ENCODE data around the gene BMX.

The BMX gene

DNA sequence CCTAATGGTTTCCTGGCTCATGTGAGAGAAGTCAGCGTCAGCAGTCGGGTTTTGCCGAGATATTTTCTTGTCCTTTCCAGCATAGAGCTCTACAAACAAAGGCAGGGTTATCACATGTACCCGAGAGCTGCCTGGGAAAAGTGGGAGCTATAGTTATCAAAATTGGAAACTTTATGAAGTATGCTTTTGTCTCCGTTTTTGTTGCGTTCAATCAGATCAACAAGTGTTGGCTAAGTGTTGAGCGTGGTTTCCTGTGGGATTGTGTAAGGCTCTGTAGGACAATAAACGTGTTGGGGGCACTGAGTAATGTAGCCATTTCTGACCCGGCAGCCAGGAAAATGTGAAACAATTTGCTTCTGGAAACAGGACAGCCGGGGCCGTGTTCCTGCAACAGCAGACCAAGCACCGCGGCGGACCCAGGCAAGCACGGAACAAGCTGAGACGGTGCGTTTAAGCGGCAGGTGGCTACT is at the start of gene BMX:
Gene BMX (plus strand): TSS at position 311 of the 470 bp plus-strand sequence. CDS start 7,547 bp downstream, outside the sequence.
- DNase-seq (ENCODE audit: low read depth in 2 of 2), result no peak

DNA sequence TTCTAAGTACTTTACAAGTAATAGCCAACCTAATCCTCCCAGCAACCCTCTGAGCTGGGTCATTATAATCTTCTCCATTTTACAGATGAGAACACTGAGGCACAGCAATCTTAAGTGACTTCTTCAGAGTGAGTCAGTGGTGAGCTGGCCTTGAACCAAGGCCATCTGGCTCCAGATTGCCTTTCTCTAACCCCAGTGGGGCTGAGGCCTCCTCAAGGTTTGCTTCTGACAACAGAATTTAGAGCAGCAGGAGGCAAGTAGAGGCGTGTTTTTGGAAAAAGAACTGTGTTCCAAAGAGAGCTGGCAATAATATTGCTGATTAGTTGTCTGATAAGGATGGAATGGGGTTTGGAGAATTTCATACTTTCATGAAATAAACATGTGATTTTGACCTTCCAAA is 48.7 kb upstream of the BMX start:
- DNase-seq (ENCODE audit: low read depth in 2 of 2), result no peak

DNA sequence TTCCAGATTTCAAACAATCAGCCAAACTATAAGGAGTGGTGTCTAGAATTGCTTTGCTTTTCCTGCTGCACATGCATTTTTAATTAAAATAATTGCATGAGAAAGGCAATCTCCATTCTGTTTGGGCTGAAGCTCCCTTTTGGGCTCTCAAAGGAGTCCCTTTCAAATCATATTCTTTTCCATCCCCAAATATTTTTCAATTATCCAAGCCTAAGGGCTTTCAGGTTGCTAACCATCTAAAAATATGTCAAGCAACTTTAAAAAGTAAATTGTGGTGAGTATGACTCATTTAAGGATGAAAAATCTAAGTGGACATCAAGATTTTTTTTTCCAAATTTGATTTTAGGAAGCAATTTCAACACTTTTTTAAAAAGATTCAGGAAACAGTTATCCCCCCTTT is 35.9 kb upstream of the BMX start:
- no peak for DNase-seq (ENCODE audit: low read depth in 2 of 2)

DNA sequence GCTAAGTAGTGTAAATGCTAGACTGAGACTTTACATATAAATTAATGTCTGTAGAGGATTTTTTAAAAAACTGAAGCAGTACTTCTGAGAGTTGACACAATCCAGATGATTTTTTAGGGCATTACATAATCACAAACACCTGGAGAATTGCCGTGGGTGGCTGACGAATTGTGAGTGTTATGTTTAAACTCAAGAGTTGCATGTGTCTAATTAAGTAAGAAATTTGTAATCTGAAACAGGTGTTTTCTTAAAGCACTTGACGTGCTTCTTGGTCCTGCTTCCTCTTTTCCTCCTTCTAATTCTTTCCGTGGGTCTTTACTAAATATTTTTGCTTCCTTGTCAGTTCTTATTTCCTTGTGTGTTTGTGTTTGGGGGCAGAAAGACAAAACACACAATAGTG is 35.3 kb upstream of the BMX start:
- no peak for DNase-seq (ENCODE audit: low read depth in 2 of 2)

DNA sequence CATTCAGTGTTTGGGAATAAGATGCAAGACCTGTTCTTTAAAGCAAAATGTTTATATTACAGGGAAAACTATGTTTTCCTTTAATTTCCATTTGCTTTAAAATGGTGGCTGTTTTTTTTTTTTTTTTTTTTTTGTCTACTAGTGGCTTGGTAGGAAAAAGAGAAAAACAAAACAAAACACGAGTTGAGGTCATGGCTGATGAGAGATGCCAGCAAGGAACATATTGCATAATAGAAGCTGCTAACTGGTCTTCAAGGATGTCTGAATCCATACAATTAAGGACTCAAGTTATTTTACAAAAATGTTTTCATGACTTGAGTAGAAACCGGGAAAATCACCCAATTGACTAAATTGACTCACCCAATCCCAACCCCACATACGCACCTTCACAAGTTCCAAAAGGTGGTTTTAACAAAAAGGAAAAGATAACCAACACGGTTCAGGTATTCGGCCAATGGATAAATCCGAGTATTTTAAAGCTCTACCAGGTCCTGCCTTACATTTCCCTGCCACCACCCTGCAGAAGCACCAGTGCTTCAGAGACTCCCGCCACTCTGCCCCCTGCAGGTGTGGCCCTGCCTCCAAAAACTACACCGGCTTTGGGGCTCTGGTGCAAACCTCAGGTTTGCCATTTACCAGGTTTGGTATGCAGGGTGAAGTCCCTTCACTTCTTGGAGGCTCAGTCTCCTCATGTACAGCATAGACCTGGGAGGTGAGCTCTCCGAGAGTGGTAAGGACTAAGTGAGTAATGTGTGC is 34.5 kb upstream of the BMX start:
- DNase-seq (ENCODE audit: low read depth in 2 of 2), result peak in 1 of 2 donors; percentile 4

DNA sequence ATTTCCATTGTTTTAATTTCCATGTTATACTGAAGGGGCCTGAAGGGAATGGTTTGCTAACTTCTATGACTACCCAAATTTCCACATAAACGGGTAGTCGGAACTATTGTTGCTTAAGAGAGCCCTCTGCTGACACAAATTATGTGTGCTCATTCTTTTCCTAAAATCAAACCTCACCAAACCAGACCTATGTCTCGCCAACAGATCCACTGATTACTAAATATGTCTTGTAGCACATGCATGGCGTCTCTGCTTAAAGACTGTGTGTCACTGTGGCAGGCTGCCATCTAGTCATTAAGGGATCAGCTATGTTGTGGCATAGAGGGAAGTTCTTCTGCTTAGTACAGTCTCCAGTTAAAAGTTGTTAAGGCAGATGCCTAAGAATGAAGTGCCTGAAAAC is 32.6 kb upstream of the BMX start:
- DNase-seq (ENCODE audit: low read depth in 2 of 2), result no peak

DNA sequence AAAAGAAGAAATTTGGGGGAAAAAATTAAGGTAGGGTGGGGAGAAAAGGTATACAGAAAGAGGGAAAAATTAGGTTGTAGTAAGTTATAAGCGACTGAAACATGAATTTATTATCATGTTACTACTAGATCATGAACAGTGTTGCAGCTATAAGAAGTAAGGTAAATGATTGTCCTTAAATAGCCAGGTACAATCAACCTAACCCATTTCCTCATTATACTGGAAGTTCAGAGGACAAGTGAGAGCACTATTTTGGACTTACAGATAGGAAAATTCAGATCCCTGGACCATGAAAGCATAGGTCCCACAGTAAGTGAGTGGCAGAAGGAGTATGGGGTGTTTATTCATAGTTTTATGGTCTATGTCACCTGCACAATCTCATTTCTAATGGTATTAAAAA is 31.0 kb upstream of the BMX start:
- no peak for DNase-seq (ENCODE audit: low read depth in 2 of 2)

DNA sequence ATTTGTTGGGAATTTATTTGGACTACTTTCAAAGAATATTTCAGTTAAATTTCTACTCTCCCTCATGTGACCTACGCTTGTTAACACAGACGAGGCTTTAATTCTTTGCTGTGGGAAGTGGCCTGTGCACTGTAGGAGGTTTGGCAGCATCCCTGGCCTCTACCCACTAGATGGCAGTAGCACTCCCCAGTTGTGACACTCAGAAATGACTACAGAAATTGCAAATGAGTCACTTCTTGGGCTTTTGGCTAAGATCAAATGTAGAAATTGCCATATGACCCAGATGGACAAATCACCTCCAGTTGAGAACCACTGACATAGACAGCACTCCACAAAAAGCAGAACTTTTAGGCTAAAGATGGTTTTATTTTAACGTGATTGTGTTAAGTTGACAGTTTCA is 29.6 kb upstream of the BMX start:
- peak; percentile 8 to 51 for DNase-seq (ENCODE audit: low read depth in 2 of 2)

DNA sequence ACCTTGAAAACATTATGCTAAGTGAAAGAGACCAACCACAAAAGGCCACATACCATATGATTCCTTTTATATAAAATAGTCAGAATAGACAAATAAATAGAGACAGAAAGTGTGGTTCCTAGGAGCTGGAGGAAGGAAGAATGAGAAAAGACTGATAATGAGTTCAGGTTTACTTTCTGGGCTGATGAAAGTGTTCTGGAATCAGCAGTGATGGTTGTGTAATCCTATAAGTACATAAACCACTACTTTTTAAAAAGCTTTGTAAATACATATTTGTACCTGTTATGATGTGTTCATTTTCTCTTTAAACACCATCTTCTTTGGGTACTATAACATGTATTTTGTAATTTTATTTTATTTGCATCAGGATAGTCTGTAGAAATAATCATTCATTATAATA is 28.1 kb upstream of the BMX start:
- no peak for DNase-seq (ENCODE audit: low read depth in 2 of 2)

DNA sequence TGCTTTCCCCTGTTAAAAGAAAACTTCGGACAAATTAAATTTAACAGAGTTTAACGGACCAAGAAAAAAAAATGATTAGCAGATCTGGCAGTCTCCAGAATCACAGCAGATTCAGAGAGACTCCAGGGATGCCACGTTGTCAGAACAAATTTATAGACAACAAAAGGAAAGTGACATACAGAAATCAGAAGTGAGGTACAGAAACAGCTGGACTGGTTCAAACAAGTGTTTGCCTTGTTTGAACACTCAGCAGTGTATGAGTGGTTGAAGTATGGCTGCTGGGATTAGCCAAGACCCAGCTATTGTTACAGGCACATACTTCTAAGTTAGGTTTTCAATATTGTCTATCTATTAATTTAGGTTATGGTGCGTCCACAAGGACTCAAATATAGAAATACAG is 26.6 kb upstream of the BMX start:
- no peak for DNase-seq (ENCODE audit: low read depth in 2 of 2)

DNA sequence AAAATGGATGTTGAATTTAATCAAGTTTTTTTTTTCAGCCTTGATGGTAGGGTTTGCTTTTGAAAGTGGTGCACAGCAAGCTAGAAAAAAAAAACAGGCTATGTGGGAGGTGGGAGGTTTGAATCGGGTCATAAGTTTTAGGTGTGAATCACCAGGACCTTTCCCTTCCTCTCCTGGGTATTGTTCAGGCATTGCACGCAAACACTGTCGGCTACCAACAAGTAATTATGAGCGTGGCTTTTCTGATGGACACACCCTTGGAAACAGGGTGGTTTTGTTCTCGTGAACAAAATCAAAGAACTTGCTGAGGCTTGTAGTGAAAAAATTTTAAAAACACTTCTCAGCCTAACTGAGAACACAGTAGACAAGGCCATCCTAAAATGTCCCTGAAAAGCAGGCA is 25.6 kb upstream of the BMX start:
- no peak for DNase-seq (ENCODE audit: low read depth in 2 of 2)

DNA sequence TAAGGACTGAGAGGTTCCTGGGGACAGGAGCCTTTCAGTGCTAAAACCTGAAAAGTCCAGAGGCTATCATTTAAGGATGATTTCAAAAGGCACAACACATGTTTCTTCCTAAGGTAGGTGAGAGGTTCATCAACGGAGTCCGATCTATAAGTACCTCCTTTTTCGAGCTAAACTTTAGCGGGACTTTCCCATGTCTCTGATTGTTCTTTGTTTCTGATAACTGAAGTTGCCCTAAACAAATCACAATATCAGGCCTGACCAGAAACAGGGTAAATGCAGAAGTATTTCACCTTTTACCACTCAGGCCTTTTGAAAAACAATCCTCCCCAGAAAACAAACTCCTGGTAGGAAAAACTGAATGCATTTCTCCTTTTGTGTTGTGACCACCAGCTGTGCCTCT is 25.1 kb upstream of the BMX start:
- DNase-seq (ENCODE audit: low read depth in 2 of 2), result no peak

DNA sequence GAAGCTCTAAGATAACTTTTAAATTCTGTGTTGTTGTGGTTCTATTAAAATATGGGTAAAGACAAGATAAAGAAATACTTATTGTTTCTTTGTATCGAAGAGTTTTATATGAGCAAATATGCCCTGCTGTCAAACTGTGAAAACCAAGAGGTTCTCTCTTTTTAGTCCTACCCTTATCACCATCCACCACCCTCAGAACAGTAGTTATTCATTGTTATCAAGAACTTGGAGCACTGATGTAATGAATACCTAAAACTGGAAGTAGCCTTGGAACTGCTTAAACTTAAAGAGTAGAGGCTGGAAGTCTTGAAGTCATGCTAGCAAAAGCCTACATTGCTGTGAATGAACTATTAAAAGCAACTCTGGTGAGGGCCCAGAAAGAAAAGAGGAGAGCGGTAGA is 16.7 kb upstream of the BMX start:
- no peak for DNase-seq (ENCODE audit: low read depth in 2 of 2)

DNA sequence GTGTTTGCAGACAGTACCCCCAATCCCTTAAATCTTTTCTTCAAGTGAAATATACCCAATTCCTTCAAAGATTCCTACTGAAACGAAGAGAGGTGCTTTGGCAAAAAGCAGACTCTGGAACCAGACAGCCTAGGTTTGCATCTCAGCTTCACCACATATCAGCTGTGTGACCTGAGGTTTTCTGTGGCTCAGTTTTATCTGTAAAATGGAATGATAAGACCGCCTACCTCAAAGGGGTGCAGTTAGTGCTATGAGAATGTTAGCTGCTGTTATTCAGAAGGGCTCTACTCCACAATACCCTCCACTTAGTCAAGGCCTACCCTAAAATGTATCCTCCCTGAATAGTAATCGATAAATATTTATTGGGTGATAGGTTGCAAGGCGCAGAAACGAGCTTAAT is 8.1 kb upstream of the BMX start:
- DNase-seq (ENCODE audit: low read depth in 2 of 2), result no peak

DNA sequence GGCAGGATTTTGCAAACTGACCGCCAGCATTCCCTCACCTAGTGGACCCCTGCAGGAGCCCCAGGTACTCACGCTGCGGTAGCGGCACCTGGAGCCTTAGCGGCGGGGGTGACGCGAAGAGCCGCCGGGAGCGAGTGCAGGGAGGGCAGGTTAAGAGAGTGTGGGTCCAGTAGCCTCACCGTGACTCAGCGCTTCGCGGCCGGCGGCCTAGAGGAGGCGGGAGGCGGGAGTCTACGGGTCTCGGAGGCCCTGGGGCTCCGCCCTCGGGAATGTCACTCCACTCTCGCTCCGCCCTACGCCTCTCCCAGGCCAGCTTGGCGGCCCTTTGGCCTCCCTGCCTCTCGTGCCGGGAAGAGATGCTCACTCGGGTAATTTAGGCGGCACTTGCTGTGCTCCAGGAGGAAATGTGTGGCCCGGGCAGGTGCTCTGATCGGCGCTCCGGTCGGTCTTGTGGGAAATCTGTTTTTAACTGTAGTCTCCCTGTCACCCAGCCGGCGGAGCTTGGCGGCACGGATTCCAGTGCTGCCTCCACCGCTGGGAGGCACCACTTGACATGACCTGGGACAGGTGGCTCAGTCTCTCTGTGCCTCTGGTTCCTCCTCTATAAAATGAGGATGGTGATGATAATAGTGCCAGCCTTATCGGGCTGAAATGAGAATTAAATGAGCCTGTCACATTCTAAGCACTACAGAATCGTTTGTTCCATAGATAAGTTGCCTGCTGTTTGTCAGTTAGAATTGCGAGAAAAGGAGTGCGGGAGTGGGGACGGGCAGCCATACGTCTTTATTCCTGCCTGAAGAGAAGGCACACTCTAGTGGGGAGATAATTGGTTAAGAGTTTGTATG is 7.3 kb upstream of the BMX start, which contains the start of gene PIR:
Gene PIR (minus strand): TSS at position 216 of the 845 bp plus-strand sequence. CDS start 2,076 bp downstream, outside the sequence.
- peak in 1 of 2 donors; percentile 52 for DNase-seq (ENCODE audit: low read depth in 2 of 2)

DNA sequence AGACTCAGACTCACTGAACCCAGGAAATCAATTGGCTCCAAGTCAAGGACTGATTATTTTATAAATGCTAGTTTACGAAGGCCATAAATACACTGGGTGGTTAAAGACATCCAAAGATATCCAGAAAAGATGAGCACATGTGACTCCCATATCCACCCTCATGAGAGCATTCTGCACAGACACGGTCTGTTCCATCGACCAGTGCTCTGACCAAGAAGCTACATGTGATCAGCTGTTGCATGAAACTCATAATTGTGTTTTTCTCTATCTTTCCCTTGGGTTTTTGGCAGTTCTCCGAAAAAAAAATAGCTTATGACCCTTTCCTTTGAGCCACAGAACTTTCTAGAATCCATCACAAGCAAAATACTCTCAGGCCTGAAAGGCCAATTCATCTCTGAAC is 4.8 kb upstream of the BMX start:
- DNase-seq (ENCODE audit: low read depth in 2 of 2), result no peak

DNA sequence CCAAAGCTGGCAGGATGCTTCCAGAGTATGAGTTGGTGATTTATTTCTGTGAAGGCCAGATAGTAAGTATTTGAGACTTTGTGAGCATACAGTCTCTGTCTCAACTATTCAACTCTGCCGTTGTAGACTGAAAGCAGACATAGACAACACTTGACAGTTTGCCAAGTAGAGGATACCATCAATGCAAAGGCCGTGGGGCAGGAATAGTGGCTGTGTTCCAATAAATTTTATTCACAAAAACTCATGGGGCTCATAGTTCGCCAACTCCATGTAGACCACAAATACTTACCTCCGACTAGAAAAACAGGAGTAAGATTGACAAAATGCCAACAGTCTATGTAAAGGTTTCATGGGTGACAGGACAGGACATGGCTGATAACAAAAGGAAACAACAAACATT is 3.8 kb upstream of the BMX start:
- DNase-seq (ENCODE audit: low read depth in 2 of 2), result no peak

DNA sequence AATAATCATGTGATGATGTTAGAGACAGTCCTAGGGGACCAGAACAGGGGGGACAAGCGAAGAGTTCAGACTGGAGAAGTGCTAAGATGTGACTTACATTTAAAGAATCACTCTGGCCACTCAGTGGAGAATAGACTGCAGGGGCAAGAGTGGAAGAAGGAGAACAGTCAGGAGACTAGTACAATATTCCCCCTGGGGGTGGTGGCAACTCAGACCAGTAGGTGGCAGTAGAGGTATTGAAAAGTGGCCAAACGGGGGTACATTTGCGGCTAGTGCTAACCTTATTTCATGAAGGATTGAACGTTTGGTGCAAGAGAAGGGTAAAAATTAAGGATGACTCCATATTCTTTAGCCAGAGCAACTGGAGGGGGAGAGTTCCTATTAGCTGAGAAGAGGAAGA is 2.7 kb upstream of the BMX start:
- DNase-seq (ENCODE audit: low read depth in 2 of 2), result peak in 1 of 2 donors; percentile 31

DNA sequence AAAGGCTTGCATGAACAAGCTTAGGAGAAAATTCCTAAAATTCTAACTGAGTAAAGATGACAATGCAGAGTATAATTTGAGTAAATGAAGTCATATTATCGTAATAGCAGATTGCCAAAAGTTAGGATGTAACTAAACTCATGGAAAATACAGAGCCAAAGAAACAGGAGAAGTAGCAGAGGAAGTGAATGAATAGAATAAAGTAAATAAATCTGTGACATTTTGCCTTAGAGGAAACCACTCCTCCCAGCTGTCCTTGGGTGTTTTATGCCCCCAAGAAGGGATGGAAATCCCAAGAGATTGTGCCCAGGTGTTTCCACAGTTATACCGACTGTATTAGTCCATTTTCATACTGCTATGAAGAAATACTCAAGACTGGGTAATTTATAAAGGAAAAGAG is 1.9 kb upstream of the BMX start:
- no peak for DNase-seq (ENCODE audit: low read depth in 2 of 2)

DNA sequence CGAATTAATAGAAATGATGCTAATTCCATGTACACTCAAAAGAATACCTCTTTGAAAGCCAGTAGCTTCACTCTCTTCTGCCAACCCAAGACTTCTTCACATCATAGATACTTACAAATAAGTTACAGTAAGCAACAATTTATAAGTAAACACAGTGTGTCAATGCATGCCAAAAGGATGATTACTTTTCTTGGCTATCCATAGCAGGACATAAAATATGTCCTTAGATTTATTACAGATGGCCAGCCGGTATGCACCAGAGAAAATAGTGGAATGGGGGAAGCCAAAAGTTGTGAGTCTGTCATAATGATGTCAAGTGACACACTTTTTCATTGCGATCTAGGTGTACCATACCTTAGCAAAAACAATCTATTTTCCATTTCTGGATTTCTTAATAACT is 631 bp upstream of the BMX start:
- no peak for DNase-seq (ENCODE audit: low read depth in 2 of 2)

DNA sequence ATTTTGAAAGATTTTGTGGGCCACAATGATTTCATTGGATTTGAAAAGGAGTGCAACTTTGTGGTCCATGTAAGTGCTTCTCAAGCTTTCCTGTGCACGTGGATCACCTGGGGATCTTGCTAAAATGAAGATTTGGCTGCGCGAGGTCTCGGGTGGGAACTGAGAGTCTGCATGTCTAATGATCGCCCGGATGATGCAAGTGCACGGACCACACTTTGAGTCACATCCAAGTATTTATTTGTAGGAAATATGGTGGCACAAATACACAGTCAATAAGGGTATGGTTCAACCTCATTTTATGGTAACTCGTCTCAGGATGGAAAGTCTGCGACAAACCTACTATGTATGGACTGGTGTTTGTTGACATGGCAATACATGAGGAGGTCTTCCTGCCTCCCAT is 899 bp downstream of the BMX start:
- DNase-seq (ENCODE audit: low read depth in 2 of 2), result no peak

DNA sequence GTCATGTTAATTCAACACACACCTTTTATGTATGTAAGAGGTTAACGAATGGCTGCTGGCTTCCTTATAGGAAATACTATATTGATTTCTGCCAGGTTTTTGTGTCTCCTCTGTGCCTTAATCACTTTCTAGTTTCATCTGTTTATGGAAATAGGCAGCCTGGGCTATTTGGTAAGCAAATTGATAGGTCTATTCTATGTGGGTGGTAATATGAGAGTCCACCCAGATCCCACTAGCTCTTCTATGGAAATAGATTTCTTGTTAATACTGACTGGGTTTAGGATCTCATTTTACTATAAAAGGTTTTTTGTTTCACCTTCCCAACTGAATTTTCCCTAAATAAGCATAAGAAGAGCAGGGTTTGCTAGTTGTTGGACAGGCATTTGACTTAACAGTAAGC is 4.1 kb downstream of the BMX start:
- no peak for DNase-seq (ENCODE audit: low read depth in 2 of 2)

DNA sequence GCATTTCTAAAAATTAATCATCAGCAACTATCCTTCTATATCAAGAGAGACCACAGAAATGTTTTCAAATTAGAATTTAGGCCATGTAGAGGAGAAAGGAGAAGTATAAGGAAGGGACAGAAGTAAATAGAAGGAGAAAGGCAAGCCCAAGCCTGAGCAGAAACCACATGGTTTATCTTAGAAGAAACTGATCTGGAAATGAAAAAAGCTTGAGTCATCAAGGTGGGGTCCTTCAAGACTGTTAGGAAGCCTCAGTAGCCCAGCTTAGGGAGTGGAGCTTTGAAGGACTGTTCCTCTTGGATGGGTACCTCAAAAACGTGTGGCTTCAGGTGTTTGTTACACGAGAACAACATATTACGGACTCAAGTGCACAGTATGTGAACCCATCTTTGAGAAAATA is 4.5 kb downstream of the BMX start:
- no peak for DNase-seq (ENCODE audit: low read depth in 2 of 2)

Data from stimulated activated CD4-positive, alpha-beta T cell treated with anti-CD3 and anti-CD28 coated beads, Interleukin-15, amount 100 ng/mL, for 48 hours (primary cell).